HCT116 (cell line): ENCODE data around the gene EDEM1. TPM values are rescaled to one million over a fixed set of nuclear protein-coding genes. Genes with fewer than 3 reads are reported as not detected.

Experiments
- ATAC-seq: fragments of 200-7000 bp; cut with Tn5 transposase; 2 replicates; pipeline ENCODE4 v1.9.1; 2020; ENCODE audit warnings: mild to moderate bottlenecking, moderate library complexity
- BruUV-seq: library from RNA; stranded (reverse); fragments of 400-500 nt; replicated peaks from 2 replicates; lab custom pipeline; 2021; lab: Mats Ljungman, UMichigan
- CTCF ChIA-PET: fragments of 300-600 bp; sonication (Branson Sonifier 250); formaldehyde crosslinking; loops from one replicate; lab custom pipeline; 2021; ENCODE audit warnings: antibody characterized with exemption; lab: Charles Lee
- POLR2A ChIA-PET: fragments of 300-600, 350-600 bp; sonication (Branson Sonifier 250); formaldehyde crosslinking; loops from one replicate; lab custom pipeline; 2021; ENCODE audit warnings: antibody characterized with exemption; lab: Charles Lee
- RAD21 ChIA-PET, 2 experiments: fragments of 300-600 bp; sonication (Branson Sonifier 250); formaldehyde crosslinking; loops; one replicate each; lab custom pipeline; 2023; ENCODE audit warnings: low total read pairs in 2 of 2; ENCODE audit not compliant: uncharacterized antibody in 2 of 2, unreplicated experiment in 2 of 2, low non-redundant PET in 1 of 2; lab: Charles Lee
- DNase-seq: peaks from one replicate; pipeline ENCODE4 v3.0.0-alpha.2; 2010; ENCODE audit warnings: low read depth, low spot score
- H2AFZ ChIP-seq: fragments of 200-600 bp; shearing (Covaris generic), sonication (generic); 2 replicates; pipeline ENCODE4 v1.6.1; 2017; ENCODE audit warnings: low read depth, mixed run types, mixed read lengths, antibody characterized with exemption, low read length; ENCODE audit not compliant: poor library complexity, severe bottlenecking
- H3K27ac ChIP-seq: 2 replicates; pipeline ENCODE4 v1.5.1; 2012; ENCODE audit warnings: low read depth, low read length
- H3K27me3 ChIP-seq: fragments of 200-600 bp; sonication (generic); 2 replicates; pipeline ENCODE4 v1.6.1; 2016; ENCODE audit warnings: mixed run types, low read length, mixed read lengths; ENCODE audit not compliant: insufficient read depth
- H3K36me3 ChIP-seq, 2 experiments: fragments of 200-500 bp in 1 of 2; fragments of 200-600 bp in 1 of 2; sonication (Bioruptor generic) in 1 of 2; sonication (generic) in 1 of 2; 2 replicates each; pipeline versions ENCODE4 v1.5.1 to v1.6.1; 2014 to 2016; ENCODE audit warnings: low read length in 2 of 2, inconsistent platforms in 1 of 2, mixed read lengths in 1 of 2, mixed run types in 1 of 2; ENCODE audit not compliant: insufficient read depth in 2 of 2, control insufficient read depth in 1 of 2
- H3K4me1 ChIP-seq, 2 experiments: fragments of 200-600 bp in 1 of 2; sonication (generic) in 1 of 2; 2 replicates each; pipeline versions ENCODE4 v1.5.1 to v1.6.1; 2012 to 2017; ENCODE audit warnings: low read length in 2 of 2, inconsistent platforms in 1 of 2, mild to moderate bottlenecking in 1 of 2, mixed read lengths in 1 of 2, mixed run types in 1 of 2, moderate library complexity in 1 of 2; ENCODE audit not compliant: insufficient read depth in 2 of 2, control insufficient read depth in 1 of 2
- H3K4me2 ChIP-seq: fragments of 200-600 bp; sonication (generic); 2 replicates; pipeline ENCODE4 v1.6.1; 2017; ENCODE audit warnings: mixed run types, low read length, mixed read lengths
- H3K4me3 ChIP-seq, 2 experiments: fragments of 200-600 bp in 1 of 2; sonication (generic) in 1 of 2; replicated peaks in 1 of 2; 2 replicates each; pipeline ENCODE4 v1.5.1; 2011 to 2016; ENCODE audit warnings: low read length in 2 of 2, control low read depth in 1 of 2, low read depth in 1 of 2, mild to moderate bottlenecking in 1 of 2, mixed read lengths in 1 of 2, mixed run types in 1 of 2
- H3K79me2 ChIP-seq: fragments of 200-600 bp; sonication (generic); 2 replicates; pipeline ENCODE4 v1.6.1; 2017; ENCODE audit warnings: mild to moderate bottlenecking, mixed run types, low read length, moderate library complexity, mixed read lengths; ENCODE audit not compliant: insufficient read depth
- H3K9ac ChIP-seq: fragments of 200-600 bp; sonication (generic); 2 replicates; pipeline ENCODE4 v1.6.1; 2016; ENCODE audit warnings: low read length, mixed read lengths
- H3K9me2 ChIP-seq: fragments of 200-600 bp; sonication (generic), shearing (Covaris generic); 2 replicates; pipeline ENCODE4 v1.6.1; 2017; ENCODE audit warnings: mixed run types, mild to moderate bottlenecking, moderate library complexity; ENCODE audit not compliant: insufficient read depth
- H3K9me3 ChIP-seq, 2 experiments: fragments of 200-500 bp in 1 of 2; fragments of 200-600 bp in 1 of 2; sonication (Bioruptor generic) in 1 of 2; sonication (generic) in 1 of 2; 2 replicates each; pipeline ENCODE4 v1.6.1; 2014 to 2017; ENCODE audit warnings: low read length in 2 of 2, mixed read lengths in 2 of 2, inconsistent platforms in 1 of 2, low read depth in 1 of 2, mild to moderate bottlenecking in 1 of 2, mixed run types in 1 of 2, moderate library complexity in 1 of 2; ENCODE audit not compliant: control insufficient read depth in 1 of 2, insufficient read depth in 1 of 2
- H4K20me1 ChIP-seq: fragments of 200-600 bp; sonication (generic), shearing (Covaris generic); 2 replicates; pipeline ENCODE4 v1.6.1; 2017; ENCODE audit warnings: mixed run types, mild to moderate bottlenecking, moderate library complexity; ENCODE audit not compliant: insufficient read depth
- ATF3 ChIP-seq: IDR thresholded peaks from 2 replicates; pipeline ENCODE4 v1.6.1; 2012
- CBX3 ChIP-seq: IDR thresholded peaks from 2 replicates; pipeline ENCODE4 v1.6.1; 2012; ENCODE audit warnings: low read depth
- CEBPB ChIP-seq: IDR thresholded peaks from 2 replicates; pipeline ENCODE4 v1.6.1; 2012; ENCODE audit warnings: low read depth
- CTCF ChIP-seq, 3 experiments: fragments of 200-600 bp in 1 of 3; sonication (generic) in 1 of 3; IDR thresholded peaks in 2 of 3; conservative IDR thresholded peaks in 1 of 3; 2 replicates each; pipeline ENCODE4 v1.5.1; 2012 to 2017; ENCODE audit warnings: low read depth in 2 of 3, low read length in 2 of 3, antibody characterized with exemption in 1 of 3, borderline replicate concordance in 1 of 3, control low read depth in 1 of 3, mild to moderate bottlenecking in 1 of 3, mixed read lengths in 1 of 3, mixed run types in 1 of 3, moderate library complexity in 1 of 3; ENCODE audit not compliant: insufficient read depth in 1 of 3
- EGR1 ChIP-seq: IDR thresholded peaks from 2 replicates; pipeline ENCODE4 v1.6.1; 2012; ENCODE audit warnings: low read depth
- ELF1 ChIP-seq: IDR thresholded peaks from 2 replicates; pipeline ENCODE4 v1.6.1; 2012; ENCODE audit warnings: low read depth, borderline replicate concordance
- EZH2 ChIP-seq: fragments of 200-600 bp; sonication (generic); IDR thresholded peaks from 2 replicates; pipeline ENCODE4 v1.6.1; 2017; ENCODE audit warnings: antibody characterized with exemption, mixed run types
- FOSL1 ChIP-seq: IDR thresholded peaks from 2 replicates; pipeline ENCODE4 v1.6.1; 2012; ENCODE audit warnings: low read depth
- POLR2A ChIP-seq: IDR thresholded peaks from 2 replicates; pipeline ENCODE4 v1.7.0; 2011; ENCODE audit warnings: borderline replicate concordance; ENCODE audit not compliant: insufficient read depth, insufficient read length; ENCODE audit errors: extremely low read depth
- POLR2AphosphoS5 ChIP-seq: IDR thresholded peaks from 2 replicates; pipeline ENCODE4 v1.6.1; 2011; ENCODE audit warnings: mild to moderate bottlenecking, low read depth, low read length, moderate library complexity
- RAD21 ChIP-seq: IDR thresholded peaks from 2 replicates; pipeline ENCODE4 v1.6.1; 2012; ENCODE audit warnings: low read depth, mild to moderate bottlenecking
- SRF ChIP-seq: IDR thresholded peaks from 2 replicates; pipeline ENCODE4 v1.6.1; 2012; ENCODE audit warnings: low read depth
- ZFX ChIP-seq: fragments of 450-650 bp; IDR thresholded peaks from 2 replicates; pipeline ENCODE4 v1.6.1; 2017
- intact Hi-C: fragments of 100-400 bp; cut with micrococcal nuclease; formaldehyde crosslinking; loops from 2 replicates; pipeline ENCODE4 v1.10.0; 2022
- total RNA-seq: library from RNA; stranded (reverse); gene quantifications from one replicate; pipeline ENCODE4 v1.2.1, GENCODE V29; 2021; ENCODE audit not compliant: unreplicated experiment
- TF ChIP-seq, protein P1 (sequence below): IDR thresholded peaks from 2 replicates; pipeline ENCODE4 v1.6.1; 2011; ENCODE audit warnings: mild to moderate bottlenecking, low read length, moderate library complexity; ENCODE audit not compliant: insufficient replicate concordance; ENCODE audit errors: extremely low read depth
- TF ChIP-seq, protein P2 (sequence below): IDR thresholded peaks from 2 replicates; pipeline ENCODE4 v1.6.1; 2012; ENCODE audit warnings: low read depth

The EDEM1 gene
- total RNA-seq, 1 experiment from 2014 or later = 23.7 TPM

DNA sequence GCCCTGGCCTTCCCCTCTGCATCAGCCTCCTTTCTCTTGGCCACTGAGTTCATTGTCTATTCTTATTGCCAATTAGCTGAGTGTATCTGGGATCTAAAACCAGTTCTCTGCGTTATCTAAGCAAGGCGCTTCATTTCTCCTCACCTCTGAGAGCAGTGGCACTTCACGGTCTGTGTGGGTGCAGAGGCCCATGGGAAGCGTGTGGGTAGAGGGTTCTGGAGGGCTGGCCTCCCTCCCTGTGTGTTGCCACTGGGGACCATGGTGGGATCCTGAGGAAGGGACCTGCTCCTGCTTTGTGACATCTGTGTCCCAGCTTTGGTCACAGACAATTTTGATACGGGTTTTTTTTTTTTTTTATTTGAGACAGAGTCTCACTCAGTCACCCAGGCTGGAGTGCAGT is 32.7 kb downstream of the EDEM1 start:
- Histone ChIP-seq H3K4me1 (no peaks in the 10 kb centered on the region), H3K9ac (no peak overlapping the region), H3K27me3 (no peaks in the 10 kb centered on the region), H3K4me2 (no peak overlapping the region), H3K9me2 (no peaks in the 10 kb centered on the region), H4K20me1 (no peaks in the 10 kb centered on the region), H3K4me3 (no peak overlapping the region), H3K9me3 (no peaks in the 10 kb centered on the region), H3K36me3 (peaks cover 11 to 14% of the 10 kb centered on the region in 2 experiments; a peak in 3 of 4 replicates), H3K27ac (no peak overlapping the region), H3K79me2 (no peaks in the 10 kb centered on the region), H2AFZ (no peak overlapping the region)
- TF ChIP-seq POLR2A (no peak), EZH2 (no peak), ZFX (no peak), ATF3 (no peak), ELF1 (no peak), RAD21 (no peak), EGR1 (no peak), SRF (no peak), FOSL1 (no peak), CTCF (IDR thresholded peaks at IDR 0.05 in 2 of 3, conservative IDR thresholded peaks at IDR 0.05 in 1 of 3; ENCODE audit: borderline replicate concordance in 1 of 3, insufficient read depth in 1 of 3, low read depth in 2 of 3, low read length in 2 of 3) (no peak), POLR2AphosphoS5 (no peak), CEBPB (no peak), CBX3 (no peak)
- TF ChIP-seq, protein P1, sequence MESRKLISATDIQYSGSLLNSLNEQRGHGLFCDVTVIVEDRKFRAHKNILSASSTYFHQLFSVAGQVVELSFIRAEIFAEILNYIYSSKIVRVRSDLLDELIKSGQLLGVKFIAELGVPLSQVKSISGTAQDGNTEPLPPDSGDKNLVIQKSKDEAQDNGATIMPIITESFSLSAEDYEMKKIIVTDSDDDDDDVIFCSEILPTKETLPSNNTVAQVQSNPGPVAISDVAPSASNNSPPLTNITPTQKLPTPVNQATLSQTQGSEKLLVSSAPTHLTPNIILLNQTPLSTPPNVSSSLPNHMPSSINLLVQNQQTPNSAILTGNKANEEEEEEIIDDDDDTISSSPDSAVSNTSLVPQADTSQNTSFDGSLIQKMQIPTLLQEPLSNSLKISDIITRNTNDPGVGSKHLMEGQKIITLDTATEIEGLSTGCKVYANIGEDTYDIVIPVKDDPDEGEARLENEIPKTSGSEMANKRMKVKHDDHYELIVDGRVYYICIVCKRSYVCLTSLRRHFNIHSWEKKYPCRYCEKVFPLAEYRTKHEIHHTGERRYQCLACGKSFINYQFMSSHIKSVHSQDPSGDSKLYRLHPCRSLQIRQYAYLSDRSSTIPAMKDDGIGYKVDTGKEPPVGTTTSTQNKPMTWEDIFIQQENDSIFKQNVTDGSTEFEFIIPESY = no peak
- TF ChIP-seq, protein P2, sequence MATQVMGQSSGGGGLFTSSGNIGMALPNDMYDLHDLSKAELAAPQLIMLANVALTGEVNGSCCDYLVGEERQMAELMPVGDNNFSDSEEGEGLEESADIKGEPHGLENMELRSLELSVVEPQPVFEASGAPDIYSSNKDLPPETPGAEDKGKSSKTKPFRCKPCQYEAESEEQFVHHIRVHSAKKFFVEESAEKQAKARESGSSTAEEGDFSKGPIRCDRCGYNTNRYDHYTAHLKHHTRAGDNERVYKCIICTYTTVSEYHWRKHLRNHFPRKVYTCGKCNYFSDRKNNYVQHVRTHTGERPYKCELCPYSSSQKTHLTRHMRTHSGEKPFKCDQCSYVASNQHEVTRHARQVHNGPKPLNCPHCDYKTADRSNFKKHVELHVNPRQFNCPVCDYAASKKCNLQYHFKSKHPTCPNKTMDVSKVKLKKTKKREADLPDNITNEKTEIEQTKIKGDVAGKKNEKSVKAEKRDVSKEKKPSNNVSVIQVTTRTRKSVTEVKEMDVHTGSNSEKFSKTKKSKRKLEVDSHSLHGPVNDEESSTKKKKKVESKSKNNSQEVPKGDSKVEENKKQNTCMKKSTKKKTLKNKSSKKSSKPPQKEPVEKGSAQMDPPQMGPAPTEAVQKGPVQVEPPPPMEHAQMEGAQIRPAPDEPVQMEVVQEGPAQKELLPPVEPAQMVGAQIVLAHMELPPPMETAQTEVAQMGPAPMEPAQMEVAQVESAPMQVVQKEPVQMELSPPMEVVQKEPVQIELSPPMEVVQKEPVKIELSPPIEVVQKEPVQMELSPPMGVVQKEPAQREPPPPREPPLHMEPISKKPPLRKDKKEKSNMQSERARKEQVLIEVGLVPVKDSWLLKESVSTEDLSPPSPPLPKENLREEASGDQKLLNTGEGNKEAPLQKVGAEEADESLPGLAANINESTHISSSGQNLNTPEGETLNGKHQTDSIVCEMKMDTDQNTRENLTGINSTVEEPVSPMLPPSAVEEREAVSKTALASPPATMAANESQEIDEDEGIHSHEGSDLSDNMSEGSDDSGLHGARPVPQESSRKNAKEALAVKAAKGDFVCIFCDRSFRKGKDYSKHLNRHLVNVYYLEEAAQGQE = no peak
- no TSS peak for BruUV-seq
- CTCF ChIA-PET = no interaction called here
- no peak for ATAC-seq
- intact Hi-C loops = loop anchor here (10.0 kb wide), 1 partner anchor 565 kb away; no protein-coding TSS in a partner anchor
- RAD21 ChIA-PET = no interaction called here
- POLR2A ChIA-PET = interaction anchor here (1.4 kb wide), 1 partner anchor 13 kb away, joined by 4 read pairs; no protein-coding TSS in a partner anchor
- no peak for DNase-seq
